Esophagus squamous epithelium (tissue), 4 donors: ENCODE measurements around the gene BCL2L1.

Experiments used
- CTCF ChIP-seq, 6 experiments: fragments of 450-650 bp in 4 of 6; fragments of 200-600 bp in 2 of 6; sonication (generic) in 2 of 6; IDR thresholded peaks; one replicate each; pipeline ENCODE4 v1.5.1; 2016 to 2019; ENCODE audit warnings: antibody characterized with exemption in 6 of 6, mild to moderate bottlenecking in 4 of 6, moderate library complexity in 4 of 6
- POLR2A ChIP-seq, 4 donors: fragments of 450-650 bp; IDR thresholded peaks; one replicate each; pipeline ENCODE4 v1.6.1; 2017; ENCODE audit warnings: antibody characterized with exemption in 4 of 4, mild to moderate bottlenecking in 4 of 4, moderate library complexity in 3 of 4

- TF ChIP-seq CTCF (IDR thresholded peaks at IDR 0.05) (no peak), POLR2A (IDR thresholded peaks at IDR 0.05) (no peak)
Measured at GRCh38 chr20:31757254-31757653, 34.6 kb upstream of the BCL2L1 start.
